ENCODE data around the gene NPC1L1.

The NPC1L1 gene

DNA sequence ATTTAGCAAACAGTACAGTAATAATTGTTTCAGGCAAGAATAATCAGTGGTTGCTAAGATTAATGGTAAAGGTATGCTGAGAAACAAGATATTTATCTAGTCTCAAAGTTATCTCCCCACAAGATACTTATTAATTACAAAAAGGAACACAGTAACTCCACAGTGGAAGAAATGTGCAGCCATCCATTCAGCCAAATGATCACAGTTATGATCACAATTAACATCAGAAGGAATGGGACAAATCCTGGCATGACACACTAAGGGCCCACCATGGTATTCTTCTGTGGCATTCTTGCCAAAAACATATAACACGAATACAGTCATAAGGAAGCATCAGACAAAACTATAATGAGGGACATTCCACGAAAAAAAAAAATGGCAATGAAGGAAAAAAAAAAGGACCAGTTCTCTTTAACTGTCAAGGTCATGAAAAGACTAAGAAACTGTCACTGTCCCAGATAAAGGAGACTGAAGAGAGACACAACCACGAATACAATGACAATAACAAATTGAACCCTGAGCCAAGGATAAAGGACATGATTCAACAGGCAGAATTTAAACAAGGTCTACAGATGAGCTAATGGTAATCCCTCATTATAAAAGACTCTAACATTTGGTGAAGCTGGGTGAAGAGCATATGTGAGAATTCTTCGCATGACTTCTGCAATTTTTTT, 71.5 kb downstream of the NPC1L1 start:
- Histone ChIP-seq H3K36me3 (ENCODE audit: control insufficient read depth in 2 of 2, insufficient read depth in 2 of 2, low read length in 2 of 2) (peaks cover 0 to 10% of the 10 kb centered on the region in 2 donors), H3K4me1 (ENCODE audit: control insufficient read depth, insufficient read depth, low read length) (peaks cover 21% of the 10 kb centered on the region), H3K9ac (ENCODE audit: low read length in 2 of 2) (no peak overlapping the region), H3K9me3 (ENCODE audit: control insufficient read depth in 2 of 2, low read length in 2 of 2) (no peaks in the 10 kb centered on the region), H3K27me3 (ENCODE audit: control insufficient read depth in 1 of 2, insufficient read depth in 2 of 2, low read length in 2 of 2) (no peaks in the 10 kb centered on the region), H3K4me3 (ENCODE audit: low read length in 2 of 2) (no peak overlapping the region), H3K27ac (ENCODE audit: low read length) (no peak overlapping the region)

DNA sequence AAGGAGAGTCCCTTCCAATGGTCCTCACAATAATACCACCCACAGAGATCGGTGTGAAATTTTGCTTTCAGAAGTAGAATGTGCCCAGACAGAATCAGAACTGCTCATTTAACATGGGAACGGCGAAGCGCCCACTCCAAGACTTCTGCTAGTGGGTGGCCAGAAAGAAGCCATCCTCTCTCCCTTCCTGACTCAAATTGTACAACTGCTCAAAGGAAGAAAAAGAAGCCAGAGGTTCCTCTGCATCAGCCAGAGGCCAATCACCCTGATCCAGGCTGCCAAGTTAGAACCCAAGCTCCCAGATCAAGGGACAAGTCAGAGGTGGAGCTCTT, 73.9 kb downstream of the NPC1L1 start:
- Histone ChIP-seq H3K36me3 (ENCODE audit: control insufficient read depth in 2 of 2, insufficient read depth in 2 of 2, low read length in 2 of 2) (peaks cover 0 to 7% of the 10 kb centered on the region in 2 donors), H3K4me1 (ENCODE audit: control insufficient read depth, insufficient read depth, low read length) (peaks cover 14% of the 10 kb centered on the region), H3K27me3 (ENCODE audit: control insufficient read depth in 1 of 2, insufficient read depth in 2 of 2, low read length in 2 of 2) (no peaks in the 10 kb centered on the region), H3K9ac (ENCODE audit: low read length in 2 of 2) (no peak overlapping the region), H3K9me3 (ENCODE audit: control insufficient read depth in 2 of 2, low read length in 2 of 2) (no peaks in the 10 kb centered on the region), H3K27ac (ENCODE audit: low read length) (no peak overlapping the region), H3K4me3 (ENCODE audit: low read length in 2 of 2) (no peak overlapping the region)

DNA sequence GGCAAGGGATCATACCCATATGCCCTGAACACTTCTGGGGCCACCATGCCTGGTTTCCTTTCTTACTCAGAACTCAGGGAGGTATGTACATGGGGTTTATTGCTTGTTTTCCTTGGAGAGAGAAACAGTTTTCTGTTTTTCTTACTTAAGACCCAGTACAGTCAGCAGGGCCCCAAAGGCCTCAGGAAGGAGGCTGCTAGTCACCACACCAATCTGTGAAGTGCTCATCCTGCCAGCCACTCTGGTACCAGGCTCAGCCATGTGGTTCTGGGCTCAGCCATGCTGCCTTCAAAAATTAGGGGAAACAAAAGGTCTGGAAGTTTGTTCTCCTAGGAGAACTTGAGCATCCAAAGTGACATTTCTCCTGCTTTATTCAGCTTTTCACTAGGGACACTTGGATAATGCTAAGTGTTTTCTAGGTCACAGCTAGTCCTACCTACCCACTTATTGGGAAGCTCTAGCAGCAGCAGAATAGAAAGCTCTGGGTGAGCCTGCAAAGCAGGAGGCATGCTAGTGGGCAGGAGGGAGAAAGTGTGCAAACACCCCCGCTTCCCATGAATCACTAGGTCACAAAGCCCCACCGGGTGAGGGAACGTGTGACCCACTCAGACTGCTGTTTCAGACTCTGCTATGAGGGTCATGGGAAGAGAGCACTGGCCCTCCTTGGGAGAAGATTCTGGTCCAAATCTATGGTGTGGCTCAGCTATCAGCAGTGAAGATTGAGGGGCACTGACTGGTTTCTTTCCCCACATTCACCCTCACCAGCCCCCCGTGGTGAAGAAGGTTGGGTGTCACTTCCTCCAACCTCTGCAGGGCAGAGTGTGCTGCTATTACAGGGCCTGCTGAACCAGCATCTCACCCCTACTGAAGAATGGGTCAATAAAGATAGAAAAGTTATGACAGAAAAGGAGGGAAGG, 74.6 kb downstream of the NPC1L1 start:
- Histone ChIP-seq H3K4me1 (ENCODE audit: control insufficient read depth, insufficient read depth, low read length) (peaks cover 13% of the 10 kb centered on the region), H3K27me3 (ENCODE audit: control insufficient read depth in 1 of 2, insufficient read depth in 2 of 2, low read length in 2 of 2) (no peaks in the 10 kb centered on the region), H3K36me3 (ENCODE audit: control insufficient read depth in 2 of 2, insufficient read depth in 2 of 2, low read length in 2 of 2) (peaks cover 0 to 9% of the 10 kb centered on the region in 2 donors), H3K4me3 (ENCODE audit: low read length in 2 of 2) (no peak overlapping the region), H3K9me3 (ENCODE audit: control insufficient read depth in 2 of 2, low read length in 2 of 2) (no peaks in the 10 kb centered on the region), H3K27ac (ENCODE audit: low read length) (no peak overlapping the region), H3K9ac (ENCODE audit: low read length in 2 of 2) (no peak overlapping the region)

- no peaks in the 10 kb centered on the region for H3K27me3 ChIP-seq (ENCODE audit: control insufficient read depth in 1 of 2, insufficient read depth in 2 of 2, low read length in 2 of 2)
- no peak overlapping the region for H3K4me3 ChIP-seq (ENCODE audit: low read length in 2 of 2)
- H3K36me3 ChIP-seq (ENCODE audit: control insufficient read depth in 2 of 2, insufficient read depth in 2 of 2, low read length in 2 of 2), result peaks cover 0 to 9% of the 10 kb centered on the region in 2 donors
- H3K9ac ChIP-seq (ENCODE audit: low read length in 2 of 2), result no peak overlapping the region
- no peaks in the 10 kb centered on the region for H3K9me3 ChIP-seq (ENCODE audit: control insufficient read depth in 2 of 2, low read length in 2 of 2)
- H3K4me1 ChIP-seq (ENCODE audit: control insufficient read depth, insufficient read depth, low read length), result peaks cover 16% of the 10 kb centered on the region
- H3K27ac ChIP-seq (ENCODE audit: low read length), result no peak overlapping the region
Observed at GRCh38 chr7:44465490-44465889, 75.6 kb downstream of the NPC1L1 start.

DNA sequence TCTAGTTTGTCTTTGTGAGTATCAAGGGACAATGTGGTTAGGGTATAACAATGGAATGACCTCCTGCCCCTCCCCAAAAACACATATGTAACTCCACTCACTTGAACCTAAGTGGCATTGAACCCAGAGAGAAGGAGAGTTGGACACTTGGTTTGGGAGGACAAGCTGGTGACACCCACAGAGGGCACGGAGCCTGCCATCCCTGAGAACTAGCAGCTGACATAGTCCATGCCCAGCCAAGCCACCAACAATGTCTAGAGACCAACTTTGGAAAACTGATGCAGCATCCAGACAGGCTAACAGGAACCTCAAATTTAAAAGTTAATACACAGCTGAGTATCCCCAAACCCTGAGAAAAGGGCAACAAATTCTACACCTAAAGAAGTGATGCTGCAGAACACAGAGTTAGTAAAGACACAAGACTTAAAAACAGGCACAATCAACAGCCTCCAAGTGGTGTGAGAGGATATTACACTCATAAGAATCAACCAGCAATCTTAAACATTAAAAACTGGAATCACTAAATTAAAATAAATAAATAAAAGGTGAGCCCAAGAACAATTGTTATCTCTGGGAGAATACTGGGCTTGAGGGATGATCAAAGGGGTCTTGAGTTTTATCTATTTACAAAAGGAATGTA, 77.8 kb downstream of the NPC1L1 start:
- H3K27ac ChIP-seq (ENCODE audit: low read length), result no peak overlapping the region
- H3K27me3 ChIP-seq (ENCODE audit: control insufficient read depth in 1 of 2, insufficient read depth in 2 of 2, low read length in 2 of 2), result no peaks in the 10 kb centered on the region
- peaks cover 16% of the 10 kb centered on the region for H3K4me1 ChIP-seq (ENCODE audit: control insufficient read depth, insufficient read depth, low read length)
- H3K9ac ChIP-seq (ENCODE audit: low read length in 2 of 2), result no peak overlapping the region
- H3K36me3 ChIP-seq (ENCODE audit: control insufficient read depth in 2 of 2, insufficient read depth in 2 of 2, low read length in 2 of 2), result peaks cover 0 to 9% of the 10 kb centered on the region in 2 donors
- no peak overlapping the region for H3K4me3 ChIP-seq (ENCODE audit: low read length in 2 of 2)
- no peaks in the 10 kb centered on the region for H3K9me3 ChIP-seq (ENCODE audit: control insufficient read depth in 2 of 2, low read length in 2 of 2)
